NOMO-1 treated with dmso at 0.1 percent for 144 hours (cell line): Measurements from ENCODE around the gene MON2.
"Not testable (repeated sequence)": the region's sequence is repeated elsewhere in the genome, so short reads cannot be mapped to it uniquely, and the experiment has no call there.

Experiments used
- DNase-seq: peaks from one replicate; lab custom pipeline; 2025; ENCODE audit not compliant: unreplicated experiment; lab: John Stamatoyannopoulos, UW

The MON2 gene

DNA sequence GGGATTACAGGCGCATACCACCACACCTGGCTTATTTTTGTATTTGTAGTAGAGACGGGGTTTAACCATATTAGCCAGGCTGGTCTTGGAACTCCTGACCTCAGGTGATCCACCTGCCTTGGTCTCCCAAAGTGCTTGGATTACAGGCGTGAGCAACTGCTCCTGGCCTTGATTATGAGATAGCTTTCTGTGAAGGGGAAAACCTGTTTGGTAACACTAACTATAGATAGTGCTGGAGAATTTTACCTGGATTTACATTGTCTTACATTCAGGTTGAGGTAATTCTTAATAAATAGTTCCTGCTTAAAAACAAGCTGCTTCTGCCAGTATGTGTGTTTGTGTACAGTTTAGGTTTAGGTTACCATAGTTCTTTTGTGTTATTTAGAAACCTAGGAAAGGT, 77.1 kb downstream of the MON2 start:
- no peak for DNase-seq

DNA sequence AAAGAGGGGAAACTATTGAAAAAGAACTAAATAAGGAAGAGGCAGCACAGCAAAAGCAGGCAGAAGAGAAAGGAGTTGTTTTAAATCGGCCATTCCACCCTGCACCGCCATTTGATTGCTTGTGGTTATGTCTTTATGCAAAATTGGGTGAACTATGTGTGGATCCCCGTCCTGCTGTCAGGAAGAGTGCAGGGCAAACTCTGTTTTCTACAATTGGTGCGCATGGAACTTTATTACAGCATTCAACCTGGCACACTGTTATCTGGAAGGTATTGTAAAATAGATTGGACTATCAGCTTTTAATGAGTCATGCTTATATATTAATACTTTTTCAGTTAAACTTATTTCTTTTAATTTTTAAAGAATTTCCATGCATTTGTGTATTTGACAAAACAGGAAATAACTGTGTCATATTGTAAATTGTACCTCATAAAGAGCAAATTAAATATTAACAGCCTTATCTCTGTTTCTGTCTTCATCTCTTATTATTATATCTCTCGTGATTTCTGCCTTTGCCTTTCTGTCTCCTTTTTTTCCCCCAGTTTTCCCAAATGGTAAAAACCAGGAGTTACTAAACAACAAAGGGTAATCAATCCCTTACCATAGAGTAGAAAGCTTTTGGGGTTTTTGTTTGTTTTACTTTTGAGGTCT, 86.4 kb downstream of the MON2 start:
- no peak for DNase-seq

- DNase-seq, result not testable (repeated sequence)
These were observed 92.7 kb downstream of the MON2 start for GRCh38 chr12:62559366-62559765.

- no peak for DNase-seq
These were observed 96.2 kb downstream of the MON2 start for GRCh38 chr12:62562846-62563245.

DNA sequence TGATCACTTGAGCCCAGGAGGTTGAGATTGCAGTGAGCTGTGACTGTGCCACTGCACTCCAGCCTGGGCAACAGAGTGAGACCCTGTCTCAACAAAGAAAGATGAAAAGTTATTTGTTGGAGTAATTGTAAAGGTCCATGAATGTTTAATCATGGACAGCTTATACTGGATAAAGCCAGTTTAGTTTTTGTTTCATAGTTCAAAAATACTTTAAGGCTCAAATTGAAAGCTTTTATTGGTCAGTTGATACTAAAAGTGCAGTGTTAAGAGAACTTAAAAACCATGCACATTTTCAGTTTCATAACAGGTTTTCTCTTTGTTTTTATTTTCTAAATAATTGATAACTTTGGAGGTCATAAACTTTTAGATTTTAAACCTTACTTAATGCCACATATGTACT, 108.4 kb downstream of the MON2 start:
- no peak for DNase-seq

DNA sequence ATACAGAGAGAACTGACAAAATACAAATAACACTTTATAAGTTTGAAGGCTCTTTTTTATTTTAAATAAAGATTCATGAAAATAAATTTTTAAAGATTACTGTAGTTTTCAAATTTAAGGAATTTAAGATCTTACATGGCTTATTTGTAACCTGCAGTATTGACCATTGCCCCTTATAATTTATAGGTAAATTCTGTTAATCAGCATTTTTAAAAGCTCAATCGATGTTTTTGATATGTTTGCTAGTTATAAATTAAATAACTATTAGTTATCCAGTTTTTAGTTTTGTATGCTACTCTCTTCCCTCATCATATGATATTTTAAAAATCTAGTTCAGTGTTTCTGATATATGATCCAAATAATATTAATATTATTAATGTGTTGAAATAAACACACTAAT, 109.9 kb downstream of the MON2 start:
- DNase-seq, result no peak

DNA sequence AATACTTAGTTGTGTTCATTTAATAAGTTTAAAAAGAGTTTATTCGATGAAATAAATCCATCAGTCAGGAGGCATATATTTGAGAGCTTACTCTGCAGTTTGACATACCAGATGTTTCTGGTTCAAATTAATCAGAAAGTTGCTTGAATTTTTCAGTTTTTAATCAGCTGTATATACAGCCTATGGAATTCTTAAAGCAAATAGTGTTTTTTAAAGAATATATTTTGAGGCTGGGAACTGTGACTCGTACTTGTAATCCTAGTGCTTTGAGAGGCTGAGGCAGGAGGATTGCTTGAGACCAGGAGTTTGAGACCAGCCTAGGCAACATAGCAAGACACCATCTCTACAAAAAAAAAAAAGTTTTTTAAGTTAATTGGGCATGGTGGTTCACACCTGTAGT, 112.1 kb downstream of the MON2 start:
- DNase-seq, result no peak

- DNase-seq, result no peak
These were observed 114.8 kb downstream of the MON2 start for GRCh38 chr12:62581288-62582064.

DNA sequence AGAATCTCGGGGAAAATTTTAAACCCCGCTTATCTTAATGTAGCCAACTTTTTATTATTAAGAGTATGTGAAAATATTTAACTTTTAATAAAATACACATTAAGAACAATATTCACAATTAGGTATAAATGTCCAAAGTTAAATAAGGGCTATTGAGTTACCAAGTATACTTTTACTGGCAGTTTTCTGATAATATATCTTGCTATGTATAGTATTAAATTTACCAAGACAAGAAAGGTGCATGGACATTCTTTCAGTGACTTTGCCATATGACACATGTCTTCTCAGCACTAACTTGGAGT, 115.4 kb downstream of the MON2 start:
- DNase-seq, result no peak

DNA sequence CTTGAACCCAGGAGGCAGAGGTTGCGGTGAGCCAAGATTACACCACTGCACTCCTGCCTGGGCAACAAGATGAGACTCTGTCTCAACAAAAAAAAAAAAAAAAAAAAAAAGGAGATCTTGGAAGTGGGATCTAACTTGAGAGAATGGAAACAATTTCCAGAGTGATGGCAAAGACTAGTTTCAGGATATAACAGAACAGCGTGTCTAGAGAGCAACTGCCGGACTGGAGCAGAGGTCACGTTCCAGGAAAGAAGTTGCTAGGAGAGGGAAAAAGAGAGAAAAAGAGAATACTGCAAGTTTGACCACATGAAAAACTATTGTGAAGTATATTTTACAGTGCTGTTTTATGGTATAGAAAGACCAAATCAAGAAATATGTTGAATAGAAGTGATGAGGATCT, 118.0 kb downstream of the MON2 start:
- no peak for DNase-seq

GRCh38 chr12:62586850-62587249, 120.2 kb downstream of the MON2 start:
- DNase-seq, result no peak

DNA sequence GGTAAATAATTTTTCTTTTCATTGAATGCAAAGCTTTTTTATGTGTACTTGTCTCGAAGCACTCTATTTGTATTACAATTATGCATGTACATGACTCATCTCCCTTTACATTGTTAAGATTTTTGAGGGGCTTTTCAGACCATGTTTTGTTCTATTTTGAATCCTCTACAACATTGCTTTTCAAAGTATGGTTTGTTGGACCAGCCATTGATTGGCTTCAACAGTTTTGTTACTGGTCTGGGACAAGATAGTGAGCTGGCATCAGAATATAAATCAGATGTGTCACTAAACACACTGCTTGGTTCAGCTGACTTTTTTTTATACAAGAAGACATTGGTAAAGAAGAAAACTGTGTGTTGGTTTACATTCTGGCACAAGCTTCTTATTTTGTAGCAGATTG, 122.3 kb downstream of the MON2 start:
- no peak for DNase-seq

GRCh38 chr12:62597253-62597652, 130.6 kb downstream of the MON2 start:
- DNase-seq, result no peak

DNA sequence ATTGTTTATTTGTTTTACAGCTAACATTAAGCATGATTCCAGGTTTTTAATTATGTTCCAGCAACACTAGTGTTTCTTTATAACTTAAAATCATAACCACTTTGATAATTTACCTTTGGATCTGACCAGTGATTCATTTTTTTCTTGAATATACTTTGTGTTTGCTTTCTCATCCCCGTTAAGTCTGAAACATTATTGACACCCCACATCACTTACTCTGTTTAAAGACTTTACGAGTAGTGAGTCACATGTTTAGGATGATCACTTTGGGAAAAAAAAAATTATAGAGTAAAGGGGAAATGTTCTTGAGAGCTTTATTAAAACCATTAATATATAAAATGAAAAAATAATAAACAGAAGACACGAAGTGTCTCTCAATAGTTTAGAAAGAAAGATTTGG, 132.2 kb downstream of the MON2 start:
- no peak for DNase-seq

GRCh38 chr12:62599854-62600437, 133.3 kb downstream of the MON2 start:
- DNase-seq, result no peak

GRCh38 chr12:62601765-62602164, 135.1 kb downstream of the MON2 start:
- DNase-seq, result no peak

DNA sequence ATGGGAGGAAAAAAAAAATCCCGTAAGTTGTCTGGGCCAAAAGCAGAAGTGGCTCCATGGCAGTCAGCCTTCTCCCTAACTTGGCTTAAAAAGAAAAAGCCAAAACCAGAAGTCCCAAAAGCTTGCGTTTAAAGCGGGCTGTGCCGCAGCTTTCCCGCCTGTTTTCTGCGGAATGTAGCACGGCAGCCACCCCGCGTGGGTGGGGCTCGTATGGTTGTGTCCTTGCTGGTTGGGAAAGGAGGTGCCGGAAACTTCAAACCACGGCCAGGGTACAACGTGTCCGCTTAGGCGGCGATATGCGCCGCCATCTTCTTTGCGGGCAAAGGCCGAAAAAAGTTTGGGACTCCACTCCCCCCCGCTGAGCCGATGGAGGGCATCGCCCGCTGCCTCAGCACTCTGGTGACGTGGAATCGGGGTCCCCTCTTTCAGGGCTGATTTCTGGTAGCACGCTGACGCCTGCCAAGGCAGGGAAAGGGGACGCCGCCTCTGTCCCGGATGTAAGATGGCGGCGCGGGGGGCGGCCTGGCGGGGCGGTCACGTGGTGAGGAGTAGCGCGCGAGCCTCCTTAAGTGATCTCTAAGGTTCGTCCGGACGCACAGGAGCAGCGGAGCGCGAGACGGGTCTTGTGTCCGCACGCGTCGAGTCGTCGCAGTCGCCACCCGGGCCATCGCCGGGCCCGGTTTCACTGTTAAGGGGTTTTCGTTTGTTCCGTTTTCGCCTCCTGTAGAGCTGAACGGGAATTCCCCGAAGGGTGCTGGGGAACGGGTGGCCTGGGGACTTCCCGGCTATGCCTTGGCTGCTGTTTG, 135.8 kb downstream of the MON2 start:
- peak; percentile 78 for DNase-seq

DNA sequence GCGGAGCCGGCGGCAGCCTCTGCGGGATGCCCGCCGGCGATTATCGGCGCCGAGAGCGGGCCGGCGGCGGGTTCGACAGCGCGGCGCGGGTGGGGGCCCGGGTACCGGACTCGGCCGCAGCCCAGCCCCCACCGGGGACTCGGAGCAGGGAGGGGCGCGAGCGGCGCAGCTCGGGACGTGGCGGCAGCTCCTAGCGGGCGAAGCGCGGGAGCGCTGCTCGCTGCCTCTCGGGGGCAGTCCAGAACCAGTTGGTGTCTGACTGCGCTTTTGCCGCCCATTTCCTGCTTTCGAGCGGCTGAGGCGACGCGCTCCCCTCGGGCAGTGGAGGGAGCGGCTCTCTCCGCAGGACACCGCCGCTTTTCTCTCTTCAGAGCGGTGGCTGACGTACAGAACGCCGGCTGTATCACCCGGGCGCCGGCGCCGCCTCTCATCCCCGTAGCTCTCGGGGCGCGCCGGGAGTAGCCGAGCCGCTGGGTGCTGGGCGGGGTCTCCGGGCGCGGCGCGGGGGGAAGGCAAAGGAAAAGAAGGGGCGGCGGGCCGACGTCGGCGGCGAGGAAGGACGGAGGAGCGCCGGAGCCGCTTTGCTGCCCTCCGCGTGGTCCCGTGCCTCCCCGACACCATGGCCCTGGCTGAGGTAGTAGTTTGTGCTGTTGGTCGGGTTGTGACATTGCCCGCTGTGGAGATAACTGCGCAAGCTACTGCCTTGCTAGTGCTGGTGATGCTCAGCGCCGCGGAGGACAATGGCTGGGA, 136.6 kb downstream of the MON2 start:
- peak; percentile 80 for DNase-seq

- DNase-seq, result no peak
These were observed 137.1 kb downstream of the MON2 start for GRCh38 chr12:62603811-62604098.

DNA sequence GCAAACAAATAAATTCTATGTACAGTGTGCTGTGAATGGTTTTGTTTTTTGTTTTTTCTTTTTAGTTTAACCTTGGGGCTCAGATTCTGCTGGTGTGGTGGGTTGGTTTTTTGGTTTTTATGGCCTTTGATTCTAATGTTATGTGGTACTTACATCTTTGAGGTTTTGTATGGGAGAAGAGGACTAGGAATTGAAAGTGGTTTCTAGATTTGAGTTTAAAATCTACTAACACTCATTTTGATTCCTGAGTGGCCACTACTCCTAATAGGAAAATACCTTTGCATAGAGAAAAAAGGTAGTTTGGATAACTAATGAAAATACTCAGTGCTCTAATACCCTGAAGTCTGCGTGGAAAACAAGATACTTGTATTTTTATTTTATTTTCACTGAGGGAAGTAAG, 137.7 kb downstream of the MON2 start:
- DNase-seq, result no peak

DNA sequence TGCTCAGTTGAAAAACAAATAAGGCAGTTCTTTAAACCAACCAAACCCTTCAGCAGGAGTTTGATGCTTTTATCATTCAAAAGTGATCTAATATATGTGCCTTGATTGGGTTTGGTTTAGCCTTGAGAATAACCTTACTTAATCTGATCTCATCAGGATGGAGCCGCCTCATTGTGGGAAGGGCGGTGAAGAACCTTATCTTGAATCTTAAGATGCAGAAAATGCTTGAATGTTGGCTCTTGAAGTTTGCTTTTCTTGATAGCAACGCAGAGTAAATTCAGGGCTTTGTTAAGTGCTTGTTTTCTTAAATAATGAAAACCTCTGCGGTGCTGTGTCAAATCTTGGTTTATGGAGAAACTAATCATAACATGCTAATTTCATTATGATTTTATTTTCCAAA, 138.2 kb downstream of the MON2 start:
- DNase-seq, result no peak
